Gastroesophageal sphincter (tissue), 3 donors: ENCODE measurements around the gene COL5A1.

Source experiments
- CTCF ChIP-seq, 4 experiments: fragments of 200-600 bp in 2 of 4; fragments of 450-650 bp in 2 of 4; sonication (generic) in 1 of 4; IDR thresholded peaks; one replicate each; pipeline ENCODE4 v1.5.1; 2017 to 2019; ENCODE audit warnings: antibody characterized with exemption in 4 of 4, mild to moderate bottlenecking in 2 of 4, moderate library complexity in 2 of 4
- EP300 ChIP-seq: sonication (generic); formaldehyde crosslinking; IDR thresholded peaks from one replicate; pipeline ENCODE4 v1.6.1; 2017; ENCODE audit warnings: antibody characterized with exemption, mild to moderate bottlenecking
- POLR2A ChIP-seq, 2 donors: fragments of 450-650 bp; IDR thresholded peaks; one replicate each; pipeline ENCODE4 v1.6.1; 2017; ENCODE audit warnings: antibody characterized with exemption in 2 of 2, mild to moderate bottlenecking in 2 of 2, moderate library complexity in 1 of 2
- POLR2AphosphoS5 ChIP-seq: sonication (generic); formaldehyde crosslinking; IDR thresholded peaks from one replicate; pipeline ENCODE4 v1.6.1; 2017; ENCODE audit warnings: antibody characterized with exemption

GRCh38 chr9:134612715-134613114 lies 28.9 kb upstream of the COL5A1 start:
- TF ChIP-seq CTCF (IDR thresholded peaks at IDR 0.05) (no peak), POLR2A (IDR thresholded peaks at IDR 0.05) (no peak), EP300 (no peak), POLR2AphosphoS5 (no peak)
